Gastroesophageal sphincter (tissue), 4 donors: ENCODE measurements around the gene KLRF2. TPM values are rescaled to one million over a fixed set of nuclear protein-coding genes. Genes with fewer than 3 reads are reported as not detected.

Source experiments
- ATAC-seq: fragments of 150-250 bp; one replicate; pipeline ENCODE4 v1.9.1; 2016; ENCODE audit warnings: mild to moderate bottlenecking, moderate library complexity
- H3K27ac ChIP-seq, 4 donors: fragments of 200-600 bp; sonication (generic) in 3 of 4; 1 replicate in 3 of 4; 2 replicates in 1 of 4; pipeline ENCODE4 v1.5.1; 2016 to 2019
- H3K27me3 ChIP-seq: fragments of 200-600 bp; sonication (generic); one replicate; pipeline ENCODE4 v1.5.1; 2019
- H3K36me3 ChIP-seq, 2 donors: fragments of 200-600 bp; sonication (generic); one replicate each; pipeline ENCODE4 v1.5.1; 2019; ENCODE audit warnings: control low read depth in 1 of 2
- H3K4me1 ChIP-seq, 3 donors: fragments of 200-600 bp; sonication (generic); 1 replicate in 2 of 3; 2 replicates in 1 of 3; pipeline ENCODE4 v1.5.1; 2016 to 2019; ENCODE audit warnings: control low read depth in 2 of 3
- H3K4me3 ChIP-seq, 2 donors: fragments of 200-600 bp; sonication (generic); one replicate each; pipeline ENCODE4 v1.5.1; 2019; ENCODE audit warnings: mild to moderate bottlenecking in 1 of 2, moderate library complexity in 1 of 2
- H3K9me3 ChIP-seq, 3 donors: fragments of 200-600 bp; sonication (generic); one replicate each; pipeline ENCODE4 v1.5.1; 2017 to 2019; ENCODE audit warnings: control low read depth in 2 of 3
- EP300 ChIP-seq: sonication (generic); formaldehyde crosslinking; IDR thresholded peaks from one replicate; pipeline ENCODE4 v1.6.1; 2017; ENCODE audit warnings: antibody characterized with exemption, mild to moderate bottlenecking
- POLR2A ChIP-seq, 2 donors: fragments of 450-650 bp; IDR thresholded peaks; one replicate each; pipeline ENCODE4 v1.6.1; 2017; ENCODE audit warnings: antibody characterized with exemption in 2 of 2, mild to moderate bottlenecking in 2 of 2, moderate library complexity in 1 of 2
- POLR2AphosphoS5 ChIP-seq: sonication (generic); formaldehyde crosslinking; IDR thresholded peaks from one replicate; pipeline ENCODE4 v1.6.1; 2017; ENCODE audit warnings: antibody characterized with exemption
- WGBS, 2 donors: methylation state at CpG; one replicate each; pipeline ENCODE4 v1.1.5; 2018; ENCODE audit warnings: low coverage in 1 of 2; 5-methylcytosine and 5-hydroxymethylcytosine counted together
- total RNA-seq, 4 donors: library from RNA; depleted of rRNA; stranded (reverse); fragments of >200 nt; gene quantifications; one replicate each; pipeline ENCODE4 v1.1.0, GENCODE V29; 2016
- TF ChIP-seq, protein P1 (sequence below), 4 experiments: fragments of 200-600 bp in 2 of 4; fragments of 450-650 bp in 2 of 4; sonication (generic) in 1 of 4; IDR thresholded peaks; one replicate each; pipeline ENCODE4 v1.5.1; 2017 to 2019; ENCODE audit warnings: antibody characterized with exemption in 4 of 4, mild to moderate bottlenecking in 2 of 4, moderate library complexity in 2 of 4

Gene KLRF2
- total RNA-seq, 4 donors from 2014 or later, result not detected

DNA sequence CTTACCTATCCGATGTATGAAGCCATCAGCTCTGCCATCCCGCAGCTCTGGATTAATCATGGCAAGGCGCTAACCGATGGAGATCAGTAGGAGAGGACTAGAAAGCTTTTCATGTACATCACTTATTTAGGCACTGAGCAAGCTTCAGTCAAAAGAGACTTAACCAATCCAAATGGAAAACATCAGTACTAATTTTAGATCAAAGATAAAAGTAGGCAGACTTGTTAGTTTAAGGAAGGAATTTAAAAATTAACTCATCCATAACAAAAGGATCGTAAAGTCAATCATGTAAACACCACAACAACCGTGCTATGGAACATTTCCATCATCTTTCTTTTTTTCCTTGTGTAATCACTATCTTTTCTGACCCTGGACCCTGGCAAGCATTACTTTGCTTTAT, 51.0 kb downstream of the KLRF2 start, which contains the start of gene CLEC2A:
CLEC2A (minus strand) TSS at position 101 of the 400 bp plus-strand sequence; CDS start at position 60, 41 bp downstream.
- Histone ChIP-seq H3K36me3 (no peaks in the 10 kb centered on the region), H3K4me3 (no peak within 1 kb of the TSS), H3K27me3 (no peaks in the 10 kb centered on the region), H3K4me1 (no peaks in the 10 kb centered on the region), H3K9me3 (no peaks in the 10 kb centered on the region), H3K27ac (no peak within 1 kb of the TSS)
- WGBS, 2 donors, result 82 to 83% methylated on average over 5 to 6 of the region's 6 CpGs
- ATAC-seq, result no peak
- TF ChIP-seq, protein P1, sequence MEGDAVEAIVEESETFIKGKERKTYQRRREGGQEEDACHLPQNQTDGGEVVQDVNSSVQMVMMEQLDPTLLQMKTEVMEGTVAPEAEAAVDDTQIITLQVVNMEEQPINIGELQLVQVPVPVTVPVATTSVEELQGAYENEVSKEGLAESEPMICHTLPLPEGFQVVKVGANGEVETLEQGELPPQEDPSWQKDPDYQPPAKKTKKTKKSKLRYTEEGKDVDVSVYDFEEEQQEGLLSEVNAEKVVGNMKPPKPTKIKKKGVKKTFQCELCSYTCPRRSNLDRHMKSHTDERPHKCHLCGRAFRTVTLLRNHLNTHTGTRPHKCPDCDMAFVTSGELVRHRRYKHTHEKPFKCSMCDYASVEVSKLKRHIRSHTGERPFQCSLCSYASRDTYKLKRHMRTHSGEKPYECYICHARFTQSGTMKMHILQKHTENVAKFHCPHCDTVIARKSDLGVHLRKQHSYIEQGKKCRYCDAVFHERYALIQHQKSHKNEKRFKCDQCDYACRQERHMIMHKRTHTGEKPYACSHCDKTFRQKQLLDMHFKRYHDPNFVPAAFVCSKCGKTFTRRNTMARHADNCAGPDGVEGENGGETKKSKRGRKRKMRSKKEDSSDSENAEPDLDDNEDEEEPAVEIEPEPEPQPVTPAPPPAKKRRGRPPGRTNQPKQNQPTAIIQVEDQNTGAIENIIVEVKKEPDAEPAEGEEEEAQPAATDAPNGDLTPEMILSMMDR (IDR thresholded peaks at IDR 0.05), result no peak
- TF ChIP-seq EP300 (no peak), POLR2AphosphoS5 (no peak), POLR2A (IDR thresholded peaks at IDR 0.05) (no peak)

DNA sequence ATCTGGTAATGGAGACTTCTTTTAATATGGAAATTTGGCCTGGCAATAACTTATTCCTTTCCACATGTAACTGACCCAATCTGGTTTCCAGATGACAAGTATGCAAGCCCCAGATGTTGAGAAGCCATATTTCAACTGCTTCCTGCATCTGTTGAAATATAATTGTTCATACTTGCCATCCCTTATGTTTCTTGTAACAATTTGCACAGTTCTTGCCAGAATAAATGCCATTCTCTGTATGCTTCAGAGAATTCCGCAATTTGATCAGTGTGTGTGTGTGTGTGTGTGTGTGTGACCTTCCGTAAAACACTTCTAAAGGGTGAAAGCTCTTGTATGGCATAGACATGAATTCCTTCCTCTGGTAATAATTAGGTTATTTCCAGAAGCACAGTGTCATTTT, 52.7 kb downstream of the KLRF2 start:
- H3K27ac ChIP-seq, result no peak overlapping the region
- no peaks in the 10 kb centered on the region for H3K9me3 ChIP-seq
- WGBS, 2 donors, result 57 to 84% methylated on average over 2 of the region's 2 CpGs
- no peak overlapping the region for H3K4me3 ChIP-seq
- no peak for ATAC-seq
- no peaks in the 10 kb centered on the region for H3K4me1 ChIP-seq
- no peaks in the 10 kb centered on the region for H3K27me3 ChIP-seq
- TF ChIP-seq, protein P1 (IDR thresholded peaks at IDR 0.05), result no peak
- TF ChIP-seq POLR2A (IDR thresholded peaks at IDR 0.05) (no peak), EP300 (no peak), POLR2AphosphoS5 (no peak)
- no peaks in the 10 kb centered on the region for H3K36me3 ChIP-seq

DNA sequence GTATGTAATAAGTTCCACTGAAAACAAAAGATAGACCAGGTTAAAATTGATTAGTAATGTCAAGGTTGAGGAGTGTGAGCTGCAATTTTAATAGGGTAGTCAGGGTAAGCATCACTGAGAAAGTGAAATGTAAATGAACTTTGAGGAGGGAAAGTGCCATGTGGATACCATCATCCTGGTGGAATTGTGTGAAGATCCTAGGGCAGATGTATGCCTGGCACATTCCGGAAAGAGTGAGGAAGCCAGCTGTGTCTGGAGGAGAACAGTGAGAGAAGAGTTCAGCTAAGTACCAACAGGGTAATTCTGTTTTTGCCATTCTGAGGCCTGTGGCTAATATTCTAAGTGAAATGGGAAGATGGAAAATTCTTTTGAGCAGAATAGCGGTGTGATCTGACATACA, 53.7 kb downstream of the KLRF2 start:
- H3K36me3 ChIP-seq, result no peaks in the 10 kb centered on the region
- H3K27me3 ChIP-seq, result no peaks in the 10 kb centered on the region
- H3K27ac ChIP-seq, result no peak overlapping the region
- TF ChIP-seq POLR2AphosphoS5 (no peak), EP300 (no peak), POLR2A (IDR thresholded peaks at IDR 0.05) (no peak)
- no peaks in the 10 kb centered on the region for H3K4me1 ChIP-seq
- no peaks in the 10 kb centered on the region for H3K9me3 ChIP-seq
- WGBS, 2 donors, result 77 to 90% methylated on average over 2 of the region's 2 CpGs
- no peak overlapping the region for H3K4me3 ChIP-seq
- no peak for ATAC-seq

- no peak overlapping the region for H3K27ac ChIP-seq
- no peaks in the 10 kb centered on the region for H3K36me3 ChIP-seq
- H3K4me3 ChIP-seq, result no peak overlapping the region
- H3K4me1 ChIP-seq, result no peaks in the 10 kb centered on the region
- 73 to 76% methylated on average over 10 of the region's 10 CpGs for WGBS, 2 donors
- no peaks in the 10 kb centered on the region for H3K9me3 ChIP-seq
- TF ChIP-seq, protein P1 (IDR thresholded peaks at IDR 0.05), result no peak
- no peak for TF ChIP-seq POLR2AphosphoS5
- ATAC-seq, result no peak
- peaks cover 5% of the 10 kb centered on the region for H3K27me3 ChIP-seq
These were observed 55.3 kb downstream of the KLRF2 start for GRCh38 chr12:9936591-9936990.

DNA sequence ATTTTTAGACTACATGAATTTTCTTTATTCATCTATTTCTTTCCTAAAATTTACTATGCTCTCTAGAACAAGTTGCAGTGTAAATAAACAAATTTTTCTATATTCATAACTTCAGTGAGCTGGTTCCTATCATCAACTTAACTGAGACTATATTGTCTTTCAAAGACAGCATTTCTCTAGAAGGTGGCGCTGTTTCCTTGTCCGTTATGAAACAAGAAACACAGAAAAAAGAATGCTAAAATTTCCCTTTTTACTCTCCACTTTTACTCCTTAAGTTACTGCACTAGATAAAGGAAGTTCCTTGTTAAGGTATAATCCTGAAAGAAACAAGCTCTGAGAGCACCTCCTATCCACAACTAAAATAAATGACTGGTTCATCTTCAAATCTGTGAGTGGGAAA, 59.1 kb downstream of the KLRF2 start:
- H3K4me3 ChIP-seq, result no peak overlapping the region
- H3K27me3 ChIP-seq, result peaks cover 13% of the 10 kb centered on the region
- H3K27ac ChIP-seq, result no peak overlapping the region
- H3K4me1 ChIP-seq, result no peaks in the 10 kb centered on the region
- H3K9me3 ChIP-seq, result no peaks in the 10 kb centered on the region
- WGBS, 2 donors, result 18 to 29% methylated on average over 2 of the region's 2 CpGs
- H3K36me3 ChIP-seq, result no peaks in the 10 kb centered on the region
- TF ChIP-seq POLR2A (IDR thresholded peaks at IDR 0.05) (no peak), POLR2AphosphoS5 (no peak)
- TF ChIP-seq, protein P1 (IDR thresholded peaks at IDR 0.05), result no peak
- ATAC-seq, result no peak
